Glutamatergic neuron (in vitro differentiated cells): ENCODE results near the gene GALR1. TPM values are rescaled to one million over a fixed set of nuclear protein-coding genes. Genes with fewer than 3 reads are reported as not detected.

Experiments used
- DNase-seq: peaks from one replicate; pipeline ENCODE4 v3.0.0; 2022
- H3K27ac Mint-ChIP-seq: one replicate; pipeline ENCODE4 v1.8.0; 2020; ENCODE audit warnings: mild to moderate bottlenecking, mixed read lengths, inconsistent platforms; ENCODE audit not compliant: unreplicated experiment
- H3K27me3 Mint-ChIP-seq: one replicate; pipeline ENCODE4 v1.8.0; 2020; ENCODE audit warnings: mild to moderate bottlenecking, moderate library complexity, mixed read lengths, inconsistent platforms; ENCODE audit not compliant: unreplicated experiment
- H3K36me3 Mint-ChIP-seq: one replicate; pipeline ENCODE4 v1.8.0; 2020; ENCODE audit warnings: mild to moderate bottlenecking, mixed read lengths, inconsistent platforms; ENCODE audit not compliant: unreplicated experiment
- H3K4me1 Mint-ChIP-seq: one replicate; pipeline ENCODE4 v1.8.0; 2020; ENCODE audit warnings: mild to moderate bottlenecking, low read depth, mixed read lengths, inconsistent platforms; ENCODE audit not compliant: unreplicated experiment
- H3K4me3 Mint-ChIP-seq: one replicate; pipeline ENCODE4 v1.8.0; 2020; ENCODE audit warnings: mild to moderate bottlenecking, mixed read lengths, inconsistent platforms; ENCODE audit not compliant: unreplicated experiment
- H3K9me3 Mint-ChIP-seq: one replicate; pipeline ENCODE4 v1.8.0; 2020; ENCODE audit warnings: mild to moderate bottlenecking, moderate library complexity, mixed read lengths, inconsistent platforms; ENCODE audit not compliant: unreplicated experiment
- total RNA-seq: library from RNA; stranded (reverse); fragmentation: NEBNext Ultra II Directional; extraction: Animal tissue kit (Norgen Biotek cat#: 25700); gene quantifications from one replicate; pipeline ENCODE4 v1.2.1, GENCODE V29; 2021; ENCODE audit not compliant: unreplicated experiment
- TF ChIP-seq, protein P1 (sequence below): fragments of 200-600 bp; sonication (generic); IDR thresholded peaks from one replicate; pipeline ENCODE4 v1.5.0; 2021; ENCODE audit not compliant: partially characterized antibody, unreplicated experiment

Gene GALR1
- total RNA-seq, 1 donor from 2014 or later = 0.49 TPM

DNA sequence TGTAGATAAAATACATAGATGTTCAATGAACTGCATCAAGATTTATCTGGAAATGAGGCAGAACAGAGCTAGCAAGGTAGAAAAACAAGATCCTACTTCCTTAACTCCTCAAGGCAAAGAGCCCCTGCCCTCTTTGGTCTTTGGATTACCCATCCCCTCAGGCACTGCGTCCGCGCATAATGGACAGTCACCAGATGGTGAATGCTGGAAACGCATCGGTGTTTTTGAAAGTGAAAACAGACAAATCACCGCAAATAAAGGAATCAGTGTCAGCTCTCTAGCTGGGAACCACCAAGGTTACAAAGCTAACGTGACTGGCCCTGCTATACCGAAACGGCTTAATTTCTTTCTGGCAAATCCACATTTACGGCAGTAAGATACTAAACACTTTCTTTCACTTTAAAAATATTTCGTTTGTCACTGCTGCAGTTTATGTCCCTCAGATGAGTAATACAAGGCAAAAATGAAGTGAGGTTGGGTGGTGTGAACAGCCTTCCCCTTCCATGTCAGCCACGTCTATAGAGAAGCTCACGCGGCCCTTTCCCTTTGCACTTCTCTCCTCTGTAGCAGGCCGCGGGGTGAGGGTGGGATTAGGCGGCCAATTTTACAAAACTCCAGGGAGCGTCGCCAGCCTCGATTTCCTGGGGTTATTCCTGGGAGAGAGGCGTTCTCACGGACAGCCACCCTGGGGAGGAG lies 627 bp upstream of the GALR1 start:
- TF ChIP-seq, protein P1, sequence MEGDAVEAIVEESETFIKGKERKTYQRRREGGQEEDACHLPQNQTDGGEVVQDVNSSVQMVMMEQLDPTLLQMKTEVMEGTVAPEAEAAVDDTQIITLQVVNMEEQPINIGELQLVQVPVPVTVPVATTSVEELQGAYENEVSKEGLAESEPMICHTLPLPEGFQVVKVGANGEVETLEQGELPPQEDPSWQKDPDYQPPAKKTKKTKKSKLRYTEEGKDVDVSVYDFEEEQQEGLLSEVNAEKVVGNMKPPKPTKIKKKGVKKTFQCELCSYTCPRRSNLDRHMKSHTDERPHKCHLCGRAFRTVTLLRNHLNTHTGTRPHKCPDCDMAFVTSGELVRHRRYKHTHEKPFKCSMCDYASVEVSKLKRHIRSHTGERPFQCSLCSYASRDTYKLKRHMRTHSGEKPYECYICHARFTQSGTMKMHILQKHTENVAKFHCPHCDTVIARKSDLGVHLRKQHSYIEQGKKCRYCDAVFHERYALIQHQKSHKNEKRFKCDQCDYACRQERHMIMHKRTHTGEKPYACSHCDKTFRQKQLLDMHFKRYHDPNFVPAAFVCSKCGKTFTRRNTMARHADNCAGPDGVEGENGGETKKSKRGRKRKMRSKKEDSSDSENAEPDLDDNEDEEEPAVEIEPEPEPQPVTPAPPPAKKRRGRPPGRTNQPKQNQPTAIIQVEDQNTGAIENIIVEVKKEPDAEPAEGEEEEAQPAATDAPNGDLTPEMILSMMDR = no peak
- Mint-ChIP-seq H3K4me3 (peak overlapping the region; percentile 78), H3K4me1 (peaks cover 14% of the 10 kb centered on the region), H3K27ac (peak overlapping the region; percentile 28), H3K9me3 (peaks cover 8% of the 10 kb centered on the region), H3K27me3 (peaks cover 15% of the 10 kb centered on the region), H3K36me3 (peaks cover 21% of the 10 kb centered on the region)
- no peak for DNase-seq

- TF ChIP-seq, protein P1 = no peak
- Mint-ChIP-seq H3K9me3 (peaks cover 8% of the 10 kb centered on the region), H3K4me1 (peaks cover 18% of the 10 kb centered on the region), H3K27ac (no peak overlapping the region), H3K36me3 (peaks cover 23% of the 10 kb centered on the region), H3K4me3 (peak overlapping the region; percentile 88), H3K27me3 (peaks cover 18% of the 10 kb centered on the region)
- DNase-seq = peak; percentile 40
Observed at GRCh38 chr18:77250501-77250925, 865 bp downstream of the GALR1 start.

DNA sequence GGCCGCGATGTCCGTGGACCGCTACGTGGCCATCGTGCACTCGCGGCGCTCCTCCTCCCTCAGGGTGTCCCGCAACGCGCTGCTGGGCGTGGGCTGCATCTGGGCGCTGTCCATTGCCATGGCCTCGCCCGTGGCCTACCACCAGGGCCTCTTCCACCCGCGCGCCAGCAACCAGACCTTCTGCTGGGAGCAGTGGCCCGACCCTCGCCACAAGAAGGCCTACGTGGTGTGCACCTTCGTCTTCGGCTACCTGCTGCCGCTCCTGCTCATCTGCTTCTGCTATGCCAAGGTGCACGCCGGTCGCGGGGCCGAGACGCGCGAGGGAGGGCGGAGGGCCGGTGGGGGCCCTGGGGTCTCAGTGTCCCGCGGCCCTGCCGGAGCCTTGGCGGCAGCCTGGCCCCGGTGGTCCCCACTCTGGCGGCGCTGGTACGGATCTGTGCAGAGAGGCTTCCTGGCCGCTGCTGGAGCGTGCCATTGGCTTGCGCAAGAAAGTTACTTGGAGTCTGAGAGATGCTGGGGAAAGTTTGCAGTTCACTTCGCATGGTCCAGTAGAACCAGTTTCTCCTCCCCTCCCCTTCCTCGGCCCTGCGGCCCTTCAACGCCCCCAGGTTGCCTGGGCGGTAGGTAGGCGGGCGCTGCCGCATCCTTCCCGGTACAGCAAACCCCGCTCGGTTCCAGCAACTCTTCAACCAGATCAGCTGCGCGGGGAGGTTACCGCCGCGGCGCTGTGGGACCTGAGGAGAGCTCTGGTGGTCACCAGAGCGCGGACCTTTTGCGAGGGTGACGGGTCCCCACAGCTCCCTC lies 1.5 kb downstream of the GALR1 start:
- Mint-ChIP-seq H3K27ac (no peak overlapping the region), H3K36me3 (peaks cover 21% of the 10 kb centered on the region), H3K4me3 (peak overlapping the region; percentile 88), H3K9me3 (peaks cover 8% of the 10 kb centered on the region), H3K27me3 (peaks cover 18% of the 10 kb centered on the region), H3K4me1 (peaks cover 19% of the 10 kb centered on the region)
- DNase-seq = peak; percentile 50
- TF ChIP-seq, protein P1 = no peak

DNA sequence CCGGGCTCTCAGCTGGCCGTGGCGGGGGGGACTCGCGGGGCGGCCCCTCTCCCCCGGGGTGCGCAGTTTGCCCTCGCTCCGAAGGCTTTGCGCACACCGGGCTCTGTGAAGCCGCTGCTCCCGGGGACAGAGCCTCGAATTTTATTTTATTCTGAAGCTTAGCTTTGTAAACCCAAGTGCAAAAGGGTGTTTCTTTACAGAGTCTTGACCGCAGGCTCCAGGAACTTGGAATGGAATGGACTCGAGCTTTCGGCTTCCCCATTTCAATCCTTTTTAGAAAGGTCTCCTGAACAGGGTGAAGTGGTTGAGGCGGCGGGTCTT lies 2.0 kb downstream of the GALR1 start:
- Mint-ChIP-seq H3K27ac (no peak overlapping the region), H3K9me3 (peaks cover 8% of the 10 kb centered on the region), H3K4me3 (peak overlapping the region; percentile 63), H3K36me3 (peaks cover 17% of the 10 kb centered on the region), H3K4me1 (peaks cover 21% of the 10 kb centered on the region), H3K27me3 (peaks cover 18% of the 10 kb centered on the region)
- TF ChIP-seq, protein P1 = no peak
- DNase-seq = no peak
